Measurements from ENCODE around the gene GOLGA6L10.

- TF ChIP-seq POLR2A (IDR thresholded peaks at IDR 0.05) (no peak), CTCF (IDR thresholded peaks at IDR 0.05) (no peak)
These were observed 45.1 kb downstream of the GOLGA6L10 start for GRCh38 chr15:82303956-82304777.
